Type B pancreatic cell (in vitro differentiated cells): ENCODE results near the gene SVOP. TPM values are rescaled to one million over a fixed set of nuclear protein-coding genes. Genes with fewer than 3 reads are reported as not detected.
"Not testable (repeated sequence)": the region's sequence is repeated elsewhere in the genome, so short reads cannot be mapped to it uniquely, and the experiment has no call there.

ENCODE experiments used
- DNase-seq: peaks from one replicate; pipeline ENCODE4 v3.0.0; 2021; ENCODE audit warnings: mixed read lengths; ENCODE audit not compliant: unreplicated experiment; ENCODE audit errors: extremely low spot score
- H3K27ac Mint-ChIP-seq: 2 replicates; pipeline ENCODE4 v1.8.0; 2021; ENCODE audit warnings: mild to moderate bottlenecking, mixed read lengths
- H3K27me3 Mint-ChIP-seq: 2 replicates; pipeline ENCODE4 v1.8.0; 2021; ENCODE audit warnings: mixed read lengths
- H3K36me3 Mint-ChIP-seq: 2 replicates; pipeline ENCODE4 v1.8.0; 2021; ENCODE audit warnings: mixed read lengths
- H3K4me1 Mint-ChIP-seq: one replicate; pipeline ENCODE4 v1.8.0; 2021; ENCODE audit warnings: mixed read lengths; ENCODE audit not compliant: unreplicated experiment
- H3K4me3 Mint-ChIP-seq: 2 replicates; pipeline ENCODE4 v1.8.0; 2021; ENCODE audit warnings: mild to moderate bottlenecking, mixed read lengths
- H3K9me3 Mint-ChIP-seq: 2 replicates; pipeline ENCODE4 v1.8.0; 2021; ENCODE audit warnings: mixed read lengths
- total RNA-seq: library from RNA; stranded (reverse); gene quantifications from 2 replicates; pipeline ENCODE4 v1.2.1, GENCODE V29; 2021; ENCODE audit warnings: low replicate concordance
- TF ChIP-seq, protein P1 (sequence below): fragments of 200-600 bp; sonication (generic); conservative IDR thresholded peaks from 2 replicates; pipeline ENCODE4 v1.5.0; 2021; ENCODE audit warnings: antibody characterized with exemption, mild to moderate bottlenecking

Gene SVOP
- total RNA-seq, 1 donor from 2014 or later = 3.6 TPM

DNA sequence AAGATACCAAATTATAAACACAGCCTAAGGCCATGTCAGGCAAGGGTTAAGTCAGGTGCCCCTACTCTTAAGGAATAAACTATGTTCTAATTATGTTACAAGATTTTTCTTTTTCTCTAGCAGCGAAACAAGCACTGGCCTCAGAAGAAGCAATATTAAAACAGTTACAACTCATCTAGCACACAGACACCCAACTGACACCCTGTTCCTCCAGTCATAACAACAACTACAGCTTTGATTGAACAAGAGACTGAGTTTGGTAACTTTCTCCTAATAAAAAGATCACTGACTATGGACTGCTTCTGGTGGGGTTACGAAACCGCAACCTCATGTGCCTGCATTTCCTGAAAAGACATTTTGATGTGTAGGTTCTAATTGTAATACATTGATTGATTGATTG, 144.3 kb downstream of the SVOP start:
- Mint-ChIP-seq H3K27me3 (no peaks in the 10 kb centered on the region), H3K4me1 (no peaks in the 10 kb centered on the region), H3K9me3 (no peaks in the 10 kb centered on the region), H3K36me3 (no peaks in the 10 kb centered on the region), H3K27ac (no peak overlapping the region), H3K4me3 (no peak overlapping the region)
- no peak for DNase-seq
- TF ChIP-seq, protein P1, sequence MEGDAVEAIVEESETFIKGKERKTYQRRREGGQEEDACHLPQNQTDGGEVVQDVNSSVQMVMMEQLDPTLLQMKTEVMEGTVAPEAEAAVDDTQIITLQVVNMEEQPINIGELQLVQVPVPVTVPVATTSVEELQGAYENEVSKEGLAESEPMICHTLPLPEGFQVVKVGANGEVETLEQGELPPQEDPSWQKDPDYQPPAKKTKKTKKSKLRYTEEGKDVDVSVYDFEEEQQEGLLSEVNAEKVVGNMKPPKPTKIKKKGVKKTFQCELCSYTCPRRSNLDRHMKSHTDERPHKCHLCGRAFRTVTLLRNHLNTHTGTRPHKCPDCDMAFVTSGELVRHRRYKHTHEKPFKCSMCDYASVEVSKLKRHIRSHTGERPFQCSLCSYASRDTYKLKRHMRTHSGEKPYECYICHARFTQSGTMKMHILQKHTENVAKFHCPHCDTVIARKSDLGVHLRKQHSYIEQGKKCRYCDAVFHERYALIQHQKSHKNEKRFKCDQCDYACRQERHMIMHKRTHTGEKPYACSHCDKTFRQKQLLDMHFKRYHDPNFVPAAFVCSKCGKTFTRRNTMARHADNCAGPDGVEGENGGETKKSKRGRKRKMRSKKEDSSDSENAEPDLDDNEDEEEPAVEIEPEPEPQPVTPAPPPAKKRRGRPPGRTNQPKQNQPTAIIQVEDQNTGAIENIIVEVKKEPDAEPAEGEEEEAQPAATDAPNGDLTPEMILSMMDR = no peak

DNA sequence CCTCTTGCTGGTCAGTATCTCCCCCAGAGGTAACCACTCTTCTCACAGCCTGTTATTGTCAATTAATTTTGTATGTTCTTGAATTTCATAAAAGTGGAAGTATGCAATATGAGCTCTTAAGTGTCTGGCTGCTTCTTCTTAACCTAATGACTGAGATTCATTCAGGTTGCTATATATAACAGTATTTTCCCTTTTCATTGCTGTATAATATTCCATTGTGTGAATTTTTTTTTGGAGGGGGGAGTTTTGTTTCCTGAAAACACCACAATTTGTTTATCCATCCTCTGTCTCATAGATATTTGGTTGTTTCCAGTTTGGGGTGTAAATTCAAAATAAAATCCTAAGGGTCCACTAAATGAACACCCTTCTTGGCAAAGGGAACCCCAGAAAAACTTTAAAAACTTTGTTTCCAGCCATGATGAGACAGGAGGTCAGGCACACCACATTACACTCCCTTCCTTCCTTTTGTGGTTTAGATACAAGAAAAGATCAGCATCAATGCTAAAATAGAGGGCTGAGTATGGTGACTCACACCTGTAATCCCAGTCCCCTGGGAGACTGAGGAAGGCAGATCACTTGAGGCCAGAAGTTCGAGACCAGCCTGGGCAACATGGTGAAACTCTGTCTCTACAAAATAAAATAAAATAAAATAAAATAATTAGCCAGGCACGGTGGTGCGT, 145.0 kb downstream of the SVOP start:
- Mint-ChIP-seq H3K9me3 (no peaks in the 10 kb centered on the region), H3K27me3 (no peaks in the 10 kb centered on the region), H3K4me3 (no peak overlapping the region), H3K27ac (no peak overlapping the region), H3K4me1 (no peaks in the 10 kb centered on the region), H3K36me3 (no peaks in the 10 kb centered on the region)
- TF ChIP-seq, protein P1 = no peak
- no peak for DNase-seq

DNA sequence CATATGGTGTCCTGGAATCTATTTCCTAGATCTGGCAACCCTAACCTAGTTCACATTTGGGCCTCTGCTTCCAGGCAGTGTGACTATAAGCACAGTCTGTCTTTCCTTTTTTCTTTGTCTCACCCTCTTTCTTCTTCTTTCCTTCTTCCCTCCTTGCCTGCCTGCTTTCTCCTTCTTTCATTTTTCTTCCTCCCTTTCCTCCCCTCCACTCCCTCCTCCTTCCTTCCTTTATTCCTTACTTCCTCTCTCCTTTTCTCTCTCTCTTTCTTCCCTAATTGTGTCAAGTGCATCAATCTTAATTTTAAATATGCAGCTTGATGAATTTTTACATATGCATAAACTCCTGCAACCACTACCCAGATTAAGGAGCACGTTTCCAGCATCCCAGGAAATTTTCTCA, 145.6 kb downstream of the SVOP start:
- no peaks in the 10 kb centered on the region for H3K36me3 Mint-ChIP-seq
- no peaks in the 10 kb centered on the region for H3K27me3 Mint-ChIP-seq
- H3K4me1 Mint-ChIP-seq = no peaks in the 10 kb centered on the region
- DNase-seq = no peak
- no peaks in the 10 kb centered on the region for H3K9me3 Mint-ChIP-seq
- TF ChIP-seq, protein P1 = no peak
- no peak overlapping the region for H3K27ac Mint-ChIP-seq
- no peak overlapping the region for H3K4me3 Mint-ChIP-seq

DNA sequence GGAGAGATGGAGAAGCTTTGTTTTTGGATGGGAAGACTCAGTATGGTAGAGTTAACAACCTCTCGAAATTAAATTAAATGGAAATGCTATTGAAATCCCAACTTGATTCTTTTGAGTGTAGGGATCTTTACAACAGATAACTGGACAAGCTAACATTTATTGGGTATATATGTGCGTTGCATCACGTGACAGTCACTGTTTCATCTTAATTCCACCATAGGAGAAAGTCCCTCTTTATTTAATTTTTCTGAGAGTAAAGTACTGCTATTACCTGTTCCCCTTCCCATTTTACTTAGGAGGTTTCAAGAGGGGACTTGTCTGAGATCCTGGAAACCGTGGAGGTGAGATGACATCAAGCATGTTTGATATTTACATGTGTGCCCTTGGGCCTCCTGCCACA, 152.1 kb downstream of the SVOP start:
- Mint-ChIP-seq H3K36me3 (no peaks in the 10 kb centered on the region), H3K4me3 (no peak overlapping the region), H3K27me3 (no peaks in the 10 kb centered on the region), H3K9me3 (no peaks in the 10 kb centered on the region), H3K27ac (no peak overlapping the region), H3K4me1 (no peaks in the 10 kb centered on the region)
- no peak for DNase-seq
- TF ChIP-seq, protein P1 = no peak

DNA sequence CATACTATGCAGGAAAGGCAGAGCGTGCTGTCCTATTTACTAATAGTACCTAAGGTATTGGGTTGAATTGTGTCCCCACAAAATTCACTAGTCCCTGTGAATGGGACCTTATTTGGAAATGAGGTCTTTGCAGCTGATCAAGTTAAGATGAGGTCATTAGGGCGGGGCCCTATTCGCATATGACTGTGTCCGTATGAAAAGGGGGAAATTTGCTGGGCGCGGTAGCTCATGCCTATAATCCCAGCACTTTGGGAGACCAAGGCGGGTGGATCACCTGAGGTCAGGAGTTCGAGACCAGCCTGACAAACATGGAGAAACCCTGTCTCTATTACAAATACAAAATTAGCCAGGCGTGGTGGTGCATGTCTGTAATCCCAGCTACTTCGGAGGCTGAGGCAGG, 154.8 kb downstream of the SVOP start:
- H3K36me3 Mint-ChIP-seq, H3K4me1 Mint-ChIP-seq, H3K9me3 Mint-ChIP-seq, H3K27me3 Mint-ChIP-seq, H3K27ac Mint-ChIP-seq, DNase-seq, H3K4me3 Mint-ChIP-seq: not testable (repeated sequence)

DNA sequence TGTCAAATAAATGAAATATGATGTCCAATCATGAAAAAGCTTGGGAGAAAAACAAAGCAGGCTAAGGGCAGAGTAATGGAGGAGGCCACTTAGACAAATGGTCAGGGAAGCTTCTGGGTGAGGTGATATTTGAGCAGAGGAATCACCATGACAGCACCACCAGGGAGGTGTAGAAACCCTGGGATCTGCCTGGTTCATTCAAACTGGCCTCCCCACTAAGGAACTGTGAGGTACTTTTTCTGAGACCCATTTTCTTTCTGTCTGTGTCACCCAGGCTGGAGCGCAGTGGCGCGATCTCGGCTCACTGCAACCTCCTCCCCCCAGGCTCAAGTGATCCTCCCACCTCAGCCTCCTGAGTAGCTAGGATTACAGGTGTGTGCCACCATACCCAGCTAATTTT, 155.7 kb downstream of the SVOP start:
- Mint-ChIP-seq H3K27me3 (no peaks in the 10 kb centered on the region), H3K36me3 (no peaks in the 10 kb centered on the region), H3K4me1 (peaks cover 7% of the 10 kb centered on the region), H3K9me3 (peaks cover 4% of the 10 kb centered on the region), H3K4me3 (no peak overlapping the region), H3K27ac (no peak overlapping the region)
- no peak for DNase-seq
- TF ChIP-seq, protein P1 = no peak
